Measurements from ENCODE around the gene ITGA6.

The ITGA6 gene

DNA sequence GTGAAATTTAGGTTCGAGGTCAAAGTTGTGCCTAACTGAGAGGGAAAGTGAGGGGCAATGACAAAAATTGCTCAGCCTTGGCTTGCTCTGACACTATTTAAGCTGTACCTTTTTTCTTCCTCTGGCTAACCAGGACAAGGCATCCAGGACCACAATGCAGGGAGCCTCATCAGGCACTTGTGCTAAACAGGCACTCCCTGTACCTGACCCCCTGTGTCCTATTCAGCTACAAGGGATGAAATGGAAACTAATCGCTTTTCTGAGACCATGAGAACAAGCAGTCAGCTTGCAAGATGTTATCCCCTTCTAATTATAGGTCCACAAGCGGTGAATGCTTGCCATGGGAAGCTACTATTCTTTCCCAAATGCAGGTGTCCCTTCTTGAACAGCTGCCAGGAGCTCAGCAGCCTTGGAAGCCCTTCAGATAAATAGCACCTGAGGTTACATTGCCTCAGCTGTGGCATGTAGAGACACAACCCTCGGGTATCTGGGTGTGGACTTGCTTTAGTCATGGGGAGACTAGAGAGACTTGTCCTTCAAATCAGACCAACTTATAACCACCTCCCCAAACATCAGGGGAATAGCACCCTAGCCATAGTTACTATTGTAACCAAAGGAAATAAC is 19.1 kb upstream of the ITGA6 start:
- Histone ChIP-seq H3K27me3 (ENCODE audit: control insufficient read depth, low read length) (peaks cover 5% of the 10 kb centered on the region; the same call in 1 of the 2 replicates), H3K4me3 (ENCODE audit: low read length) (no peak overlapping the region), H3K9me2 (replicated peaks; ENCODE audit: control insufficient read depth, low read length) (no peaks in the 10 kb centered on the region), H3F3A (ENCODE audit: control insufficient read depth, insufficient read depth) (no peaks in the 10 kb centered on the region), H3K27ac (ENCODE audit: low read depth, low read length) (no peak overlapping the region), H3K36me3 (ENCODE audit: control insufficient read depth, low read length) (no peaks in the 10 kb centered on the region), H3K9me3 (ENCODE audit: control insufficient read depth, insufficient read depth, low read length) (no peaks in the 10 kb centered on the region), H3K4me2 (ENCODE audit: low read length) (no peak overlapping the region), H3K79me2 (ENCODE audit: control insufficient read depth, low read length) (no peaks in the 10 kb centered on the region), H4K20me1 (ENCODE audit: control insufficient read depth, insufficient read depth, low read depth, low read length) (no peaks in the 10 kb centered on the region), H3K4me1 (ENCODE audit: control insufficient read depth, low read length) (no peaks in the 10 kb centered on the region)
- TF ChIP-seq, protein P1, sequence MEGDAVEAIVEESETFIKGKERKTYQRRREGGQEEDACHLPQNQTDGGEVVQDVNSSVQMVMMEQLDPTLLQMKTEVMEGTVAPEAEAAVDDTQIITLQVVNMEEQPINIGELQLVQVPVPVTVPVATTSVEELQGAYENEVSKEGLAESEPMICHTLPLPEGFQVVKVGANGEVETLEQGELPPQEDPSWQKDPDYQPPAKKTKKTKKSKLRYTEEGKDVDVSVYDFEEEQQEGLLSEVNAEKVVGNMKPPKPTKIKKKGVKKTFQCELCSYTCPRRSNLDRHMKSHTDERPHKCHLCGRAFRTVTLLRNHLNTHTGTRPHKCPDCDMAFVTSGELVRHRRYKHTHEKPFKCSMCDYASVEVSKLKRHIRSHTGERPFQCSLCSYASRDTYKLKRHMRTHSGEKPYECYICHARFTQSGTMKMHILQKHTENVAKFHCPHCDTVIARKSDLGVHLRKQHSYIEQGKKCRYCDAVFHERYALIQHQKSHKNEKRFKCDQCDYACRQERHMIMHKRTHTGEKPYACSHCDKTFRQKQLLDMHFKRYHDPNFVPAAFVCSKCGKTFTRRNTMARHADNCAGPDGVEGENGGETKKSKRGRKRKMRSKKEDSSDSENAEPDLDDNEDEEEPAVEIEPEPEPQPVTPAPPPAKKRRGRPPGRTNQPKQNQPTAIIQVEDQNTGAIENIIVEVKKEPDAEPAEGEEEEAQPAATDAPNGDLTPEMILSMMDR (IDR thresholded peaks at IDR 0.05; ENCODE audit: low read depth, low read length, poor library complexity, severe bottlenecking) = no peak
- no peak for TF ChIP-seq EZH2phosphoT487 (IDR thresholded peaks at IDR 0.05; ENCODE audit: borderline replicate concordance, low read length)

DNA sequence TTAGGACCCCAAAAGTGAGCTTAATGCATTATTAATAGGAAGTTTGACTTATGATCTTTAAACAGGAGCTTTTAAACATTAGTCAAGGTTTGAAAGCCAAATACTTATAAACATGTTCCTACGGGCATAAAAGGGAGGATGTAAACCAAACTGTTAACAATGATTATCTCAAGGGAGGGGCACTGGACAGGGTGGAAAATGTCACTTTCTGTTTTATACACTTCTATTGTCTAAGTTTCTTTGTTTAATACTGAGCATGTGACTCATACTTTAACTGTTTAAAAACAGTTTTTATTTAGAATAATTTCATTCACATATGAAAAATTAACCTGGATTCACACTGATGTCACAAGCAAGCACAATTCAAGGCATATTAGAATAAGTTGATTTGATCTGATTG is 18.3 kb upstream of the ITGA6 start:
- Histone ChIP-seq H3K27me3 (ENCODE audit: control insufficient read depth, low read length) (peaks cover 5% of the 10 kb centered on the region; the same call in 1 of the 2 replicates), H3F3A (ENCODE audit: control insufficient read depth, insufficient read depth) (no peaks in the 10 kb centered on the region), H3K27ac (ENCODE audit: low read depth, low read length) (no peak overlapping the region), H3K4me3 (ENCODE audit: low read length) (no peak overlapping the region), H3K4me1 (ENCODE audit: control insufficient read depth, low read length) (no peaks in the 10 kb centered on the region), H4K20me1 (ENCODE audit: control insufficient read depth, insufficient read depth, low read depth, low read length) (no peaks in the 10 kb centered on the region), H3K9me2 (replicated peaks; ENCODE audit: control insufficient read depth, low read length) (no peaks in the 10 kb centered on the region), H3K4me2 (ENCODE audit: low read length) (no peak overlapping the region), H3K9me3 (ENCODE audit: control insufficient read depth, insufficient read depth, low read length) (no peaks in the 10 kb centered on the region), H3K79me2 (ENCODE audit: control insufficient read depth, low read length) (no peaks in the 10 kb centered on the region), H3K36me3 (ENCODE audit: control insufficient read depth, low read length) (no peaks in the 10 kb centered on the region)
- TF ChIP-seq, protein P1 (IDR thresholded peaks at IDR 0.05; ENCODE audit: low read depth, low read length, poor library complexity, severe bottlenecking) = no peak
- no peak for TF ChIP-seq EZH2phosphoT487 (IDR thresholded peaks at IDR 0.05; ENCODE audit: borderline replicate concordance, low read length)

DNA sequence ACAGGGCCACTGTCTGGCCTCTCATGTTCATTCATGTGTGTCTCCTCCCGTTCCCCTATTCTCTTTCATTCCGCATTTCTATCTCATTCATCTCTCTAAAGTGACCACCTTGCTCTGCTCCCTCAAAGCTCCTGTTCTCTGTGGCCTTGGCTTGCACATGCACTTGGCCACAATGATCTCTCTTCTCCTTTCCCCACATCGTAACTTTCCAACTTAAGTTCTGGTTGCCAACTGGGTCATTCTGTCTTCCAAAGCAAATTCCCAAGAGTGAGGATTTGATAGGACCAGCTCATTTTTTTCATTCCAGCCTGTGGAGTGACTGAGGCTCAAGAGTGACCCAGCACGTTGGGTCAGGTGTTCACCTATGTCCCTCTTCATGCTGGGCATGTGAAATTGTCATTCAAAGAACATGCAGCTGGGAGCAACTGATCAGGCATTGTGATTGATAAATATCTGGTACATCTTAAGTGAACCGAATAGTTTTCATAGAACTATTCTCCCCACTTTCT is 14.3 kb upstream of the ITGA6 start:
- no peaks in the 10 kb centered on the region for H3K79me2 ChIP-seq (ENCODE audit: control insufficient read depth, low read length)
- TF ChIP-seq, protein P1 (IDR thresholded peaks at IDR 0.05; ENCODE audit: low read depth, low read length, poor library complexity, severe bottlenecking) = no peak
- no peak for TF ChIP-seq EZH2phosphoT487 (IDR thresholded peaks at IDR 0.05; ENCODE audit: borderline replicate concordance, low read length)

More for the DNA sequence above, 14.3 kb upstream of the ITGA6 start:
- Histone ChIP-seq H3K27me3 (ENCODE audit: control insufficient read depth, low read length) (peaks cover 5% of the 10 kb centered on the region; the same call in 1 of the 2 replicates), H3F3A (ENCODE audit: control insufficient read depth, insufficient read depth) (no peaks in the 10 kb centered on the region), H3K9me3 (ENCODE audit: control insufficient read depth, insufficient read depth, low read length) (no peaks in the 10 kb centered on the region), H3K36me3 (ENCODE audit: control insufficient read depth, low read length) (no peaks in the 10 kb centered on the region), H3K4me3 (ENCODE audit: low read length) (no peak overlapping the region), H3K9me2 (replicated peaks; ENCODE audit: control insufficient read depth, low read length) (no peaks in the 10 kb centered on the region), H3K4me2 (ENCODE audit: low read length) (no peak overlapping the region), H3K27ac (ENCODE audit: low read depth, low read length) (no peak overlapping the region), H3K4me1 (ENCODE audit: control insufficient read depth, low read length) (no peaks in the 10 kb centered on the region), H4K20me1 (ENCODE audit: control insufficient read depth, insufficient read depth, low read depth, low read length) (no peaks in the 10 kb centered on the region)

Data from DOHH2 (cell line).